Measurements from ENCODE around the gene WDR1. TPM values are rescaled to one million over a fixed set of nuclear protein-coding genes. Genes with fewer than 3 reads are reported as not detected.

WDR1 gene
- total RNA-seq, 2 donors from 2014 or later, result 222 to 345 TPM

GRCh38 chr4:10046471-10046870, 70.1 kb downstream of the WDR1 start:
- H3K9me3 Mint-ChIP-seq, result peaks cover 9% of the 10 kb centered on the region
- no peak overlapping the region for H3K27ac ChIP-seq (ENCODE audit: low read depth, low read length)
- H3K4me1 ChIP-seq (ENCODE audit: control insufficient read depth, insufficient read depth, low read length), result peaks cover 9% of the 10 kb centered on the region
- H3K27me3 ChIP-seq (ENCODE audit: control insufficient read depth, insufficient read depth, low read length, poor library complexity, severe bottlenecking), result no peaks in the 10 kb centered on the region
- no peaks in the 10 kb centered on the region for H3K36me3 Mint-ChIP-seq (ENCODE audit: low read depth)
- peaks cover 7% of the 10 kb centered on the region for H3K27me3 Mint-ChIP-seq (ENCODE audit: insufficient read depth)
- H3K9me3 ChIP-seq (ENCODE audit: control insufficient read depth, low read length), result peaks cover 10% of the 10 kb centered on the region
- no peak overlapping the region for H3K9ac ChIP-seq (ENCODE audit: extremely low read depth, low read length, poor library complexity, severe bottlenecking)
- no peak overlapping the region for H3K4me3 ChIP-seq (ENCODE audit: low read length)
- WGBS, 2 experiments (ENCODE audit: insufficient coverage in 1 of 2, insufficient read length in 1 of 2), result 76 to 85% methylated on average over 2 to 3 of the region's 3 CpGs
- no peak overlapping the region for H3K27ac Mint-ChIP-seq
- H3K4me3 Mint-ChIP-seq, result no peak overlapping the region
- TF ChIP-seq CTCF (conservative IDR thresholded peaks at IDR 0.05), result no peak
- peaks cover 14% of the 10 kb centered on the region for H3K4me1 Mint-ChIP-seq
- DNase-seq, result peak; percentile 26
- H3K36me3 ChIP-seq (ENCODE audit: control insufficient read depth, insufficient read depth, low read length), result no peaks in the 10 kb centered on the region

GRCh38 chr4:10045481-10045880, 71.1 kb downstream of the WDR1 start:
- Mint-ChIP-seq H3K4me1 (peaks cover 6% of the 10 kb centered on the region), H3K4me3 (no peak overlapping the region), H3K27me3 (ENCODE audit: insufficient read depth) (peaks cover 7% of the 10 kb centered on the region), H3K36me3 (ENCODE audit: low read depth) (no peaks in the 10 kb centered on the region), H3K27ac (no peak overlapping the region), H3K9me3 (peaks cover 9% of the 10 kb centered on the region)
- no peaks in the 10 kb centered on the region for H3K36me3 ChIP-seq (ENCODE audit: control insufficient read depth, insufficient read depth, low read length)
- no peak overlapping the region for H3K9ac ChIP-seq (ENCODE audit: extremely low read depth, low read length, poor library complexity, severe bottlenecking)
- WGBS, 2 experiments (ENCODE audit: insufficient coverage in 1 of 2, insufficient read length in 1 of 2), result 91 to 97% methylated on average over 1 of the region's 1 CpG
- H3K4me1 ChIP-seq (ENCODE audit: control insufficient read depth, insufficient read depth, low read length), result peaks cover 4% of the 10 kb centered on the region
- H3K27me3 ChIP-seq (ENCODE audit: control insufficient read depth, insufficient read depth, low read length, poor library complexity, severe bottlenecking), result no peaks in the 10 kb centered on the region
- no peak overlapping the region for H3K4me3 ChIP-seq (ENCODE audit: low read length)
- no peak for DNase-seq
- no peak for TF ChIP-seq CTCF (conservative IDR thresholded peaks at IDR 0.05)
- H3K9me3 ChIP-seq (ENCODE audit: control insufficient read depth, low read length), result peaks cover 10% of the 10 kb centered on the region
- H3K27ac ChIP-seq (ENCODE audit: low read depth, low read length), result no peak overlapping the region

GRCh38 chr4:10041036-10041435, 75.6 kb downstream of the WDR1 start:
- TF ChIP-seq CTCF (conservative IDR thresholded peaks at IDR 0.05), result no peak
- Histone ChIP-seq H3K4me1 (ENCODE audit: control insufficient read depth, insufficient read depth, low read length) (no peaks in the 10 kb centered on the region), H3K9ac (ENCODE audit: extremely low read depth, low read length, poor library complexity, severe bottlenecking) (no peak overlapping the region), H3K27ac (ENCODE audit: low read depth, low read length) (no peak overlapping the region), H3K4me3 (ENCODE audit: low read length) (no peak overlapping the region), H3K9me3 (ENCODE audit: control insufficient read depth, low read length) (peaks cover 10% of the 10 kb centered on the region), H3K36me3 (ENCODE audit: control insufficient read depth, insufficient read depth, low read length) (no peaks in the 10 kb centered on the region), H3K27me3 (ENCODE audit: control insufficient read depth, insufficient read depth, low read length, poor library complexity, severe bottlenecking) (no peaks in the 10 kb centered on the region)
- H3K9me3 Mint-ChIP-seq, result peaks cover 9% of the 10 kb centered on the region
- H3K4me3 Mint-ChIP-seq, result no peak overlapping the region
- H3K4me1 Mint-ChIP-seq, result no peaks in the 10 kb centered on the region
- H3K36me3 Mint-ChIP-seq (ENCODE audit: low read depth), result no peaks in the 10 kb centered on the region
- H3K27ac Mint-ChIP-seq, result no peak overlapping the region
- H3K27me3 Mint-ChIP-seq (ENCODE audit: insufficient read depth), result peaks cover 16% of the 10 kb centered on the region
- peak; percentile 10 for DNase-seq
- 74 to 100% methylated on average over 3 to 6 of the region's 6 CpGs for WGBS, 2 experiments (ENCODE audit: insufficient coverage in 1 of 2, insufficient read length in 1 of 2)
